Stimulated activated CD4-positive, alpha-beta T cell treated with anti-CD3 and anti-CD28 coated beads, Interleukin-2, amount 100 ng/mL, for 24 hours (primary cell): ENCODE measurements around the gene TMEM242.

Source experiments
- DNase-seq, 2 donors: peaks; one replicate each; pipeline ENCODE4 v3.0.0-alpha.2; 2020

TMEM242 gene

DNA sequence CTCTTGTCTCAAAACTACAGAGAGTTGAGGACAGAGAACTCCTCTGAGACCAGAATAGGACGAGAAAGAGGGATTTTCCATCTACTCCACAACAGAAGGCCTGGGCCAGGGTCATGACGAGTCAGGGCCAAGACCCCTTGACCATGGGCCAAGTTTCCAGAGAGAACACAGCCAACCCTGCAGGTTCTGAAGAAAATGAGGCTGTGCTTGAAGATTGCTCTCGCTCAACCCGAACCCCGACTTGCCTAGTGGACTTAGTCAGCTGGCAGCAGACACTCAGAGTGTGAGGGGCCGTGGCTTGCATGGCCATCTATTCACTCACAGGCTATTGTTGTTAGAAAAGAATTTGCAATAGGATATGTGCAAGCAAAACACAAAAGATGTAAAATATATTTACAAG, 54.5 kb downstream of the TMEM242 start:
- no peak for DNase-seq

DNA sequence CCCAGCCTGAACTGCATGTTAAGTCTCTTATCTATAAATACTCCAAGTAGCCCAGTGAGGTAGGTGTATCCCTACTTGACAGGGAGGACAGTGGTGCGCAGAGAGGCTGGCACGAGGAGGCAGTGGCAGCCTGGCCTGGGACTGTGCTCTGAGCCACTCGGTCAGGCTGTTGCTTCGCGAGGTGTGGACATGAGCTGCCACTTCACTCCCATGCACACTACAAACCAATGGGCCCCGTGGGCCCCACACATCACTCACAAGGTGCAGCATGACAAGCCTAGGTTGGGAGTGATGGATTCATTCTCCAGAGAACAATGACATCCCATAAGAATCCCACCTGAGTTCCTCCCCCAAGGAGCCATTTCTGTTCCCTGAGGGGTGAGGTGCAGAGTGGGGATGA, 54.9 kb downstream of the TMEM242 start:
- no peak for DNase-seq

DNA sequence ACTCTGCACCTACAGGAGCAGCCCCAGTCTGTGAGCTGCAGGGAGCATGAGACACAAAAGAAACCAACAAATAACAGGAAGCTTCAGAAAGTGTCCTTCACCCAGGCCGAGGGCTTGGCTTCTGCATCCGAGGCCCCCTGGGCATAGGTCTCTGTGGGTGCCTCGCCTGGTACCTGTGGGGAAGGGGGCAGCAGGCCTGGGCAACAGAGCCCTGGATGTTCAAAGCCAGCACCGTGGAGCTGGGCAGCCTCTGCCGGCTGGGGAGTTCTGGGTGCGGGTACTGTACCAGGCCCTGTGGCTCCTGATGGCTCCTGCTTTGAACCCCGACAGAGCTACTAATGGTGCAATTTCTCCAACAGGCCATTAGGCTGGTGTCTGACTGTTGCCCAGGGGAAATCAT, 55.7 kb downstream of the TMEM242 start:
- no peak for DNase-seq

DNA sequence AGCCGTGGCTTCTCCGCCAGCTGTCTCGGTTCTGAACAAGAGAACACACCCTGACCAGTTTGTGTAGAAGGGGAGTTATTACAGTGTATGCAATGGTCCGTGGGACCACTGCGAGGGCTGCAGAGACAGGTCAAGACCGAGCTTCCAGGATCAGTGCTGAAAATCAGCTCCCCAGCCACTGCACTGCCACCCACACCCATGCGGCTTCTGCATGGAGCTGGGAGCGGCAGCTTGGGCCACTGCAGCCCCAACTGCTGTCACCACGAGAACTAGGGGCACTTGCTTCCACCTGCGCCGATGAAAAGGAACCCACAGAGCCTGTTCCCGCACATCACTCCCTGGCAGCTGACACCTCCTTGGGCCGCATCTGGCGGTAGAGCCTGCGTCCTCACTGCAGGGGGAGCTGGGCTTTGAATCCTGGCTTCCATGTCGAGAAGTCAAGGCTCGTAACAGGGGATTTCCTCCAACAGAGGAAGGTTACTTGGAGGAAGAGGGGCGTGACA, 56.2 kb downstream of the TMEM242 start:
- no peak for DNase-seq

DNA sequence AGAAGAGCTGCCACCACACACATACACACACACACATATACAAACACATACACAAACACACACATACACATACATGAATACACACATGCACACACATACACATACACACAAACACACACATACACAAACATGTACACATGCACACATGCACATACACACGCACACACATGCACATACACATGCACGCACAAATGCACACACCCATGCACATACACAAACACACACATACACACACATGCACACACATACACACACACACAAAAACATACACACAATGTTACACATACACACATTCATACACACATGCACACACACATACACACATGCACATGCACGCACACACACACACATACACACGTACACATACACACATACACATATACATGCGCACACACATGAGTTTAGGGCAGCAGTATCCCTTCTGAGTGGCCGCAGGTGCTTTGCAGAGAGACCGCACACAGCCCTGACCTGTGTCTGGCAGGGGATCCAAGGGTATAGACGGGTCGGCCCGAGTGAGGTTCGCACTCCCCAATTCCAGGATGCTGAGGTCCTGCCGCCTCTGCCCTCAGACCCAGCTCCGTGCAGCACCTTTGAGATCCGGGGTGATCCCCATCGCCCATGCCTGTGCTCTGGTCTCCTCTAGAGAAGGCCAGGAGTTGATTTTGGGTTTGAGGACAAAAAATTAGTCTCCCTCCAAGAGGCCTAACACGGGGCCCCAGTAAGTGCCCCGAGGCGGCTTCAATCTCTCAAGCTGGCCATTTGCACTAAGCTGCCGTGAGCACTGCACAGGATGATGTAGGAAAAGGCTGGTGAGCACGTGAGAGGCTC, 56.8 kb downstream of the TMEM242 start:
- no peak for DNase-seq

DNA sequence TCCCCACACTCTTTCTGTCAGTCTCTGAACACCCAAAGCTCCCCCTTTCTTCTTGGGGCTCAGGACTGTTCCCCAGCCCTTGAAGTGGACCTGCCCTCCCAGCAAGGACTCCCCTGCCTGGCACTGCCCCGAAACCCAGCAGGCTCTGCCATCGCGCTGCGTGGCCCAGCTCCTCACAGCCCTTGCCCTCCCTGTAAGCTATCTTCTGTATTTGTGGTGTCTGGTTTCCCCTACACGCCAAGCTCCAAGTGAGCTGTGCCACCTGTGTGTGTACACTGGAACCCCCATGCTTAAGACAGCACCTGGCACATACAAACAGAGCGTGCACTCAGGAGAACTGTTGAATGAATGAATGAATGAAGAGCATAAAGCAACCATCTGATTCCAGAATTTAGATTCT, 57.7 kb downstream of the TMEM242 start:
- no peak for DNase-seq

DNA sequence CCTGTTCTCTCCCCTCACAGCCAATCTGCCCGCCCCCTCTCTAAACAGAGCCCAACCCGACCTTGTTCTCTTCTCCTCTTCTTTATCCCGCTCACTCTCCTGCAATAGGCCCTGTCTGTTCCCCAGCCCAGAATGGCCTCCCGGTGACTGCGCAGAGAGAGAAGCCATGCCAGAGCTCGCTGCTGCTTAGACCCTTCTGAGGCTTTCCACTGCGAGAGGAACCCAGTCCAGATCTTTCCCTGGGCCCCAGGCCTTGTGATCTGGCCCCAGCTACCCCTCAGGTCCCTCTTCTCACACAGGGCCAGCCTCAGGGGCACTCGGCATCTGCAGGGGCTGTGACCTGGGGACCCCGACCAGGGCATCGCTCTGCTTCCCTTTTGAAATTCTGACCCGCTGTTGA, 58.1 kb downstream of the TMEM242 start:
- DNase-seq, result no peak

DNA sequence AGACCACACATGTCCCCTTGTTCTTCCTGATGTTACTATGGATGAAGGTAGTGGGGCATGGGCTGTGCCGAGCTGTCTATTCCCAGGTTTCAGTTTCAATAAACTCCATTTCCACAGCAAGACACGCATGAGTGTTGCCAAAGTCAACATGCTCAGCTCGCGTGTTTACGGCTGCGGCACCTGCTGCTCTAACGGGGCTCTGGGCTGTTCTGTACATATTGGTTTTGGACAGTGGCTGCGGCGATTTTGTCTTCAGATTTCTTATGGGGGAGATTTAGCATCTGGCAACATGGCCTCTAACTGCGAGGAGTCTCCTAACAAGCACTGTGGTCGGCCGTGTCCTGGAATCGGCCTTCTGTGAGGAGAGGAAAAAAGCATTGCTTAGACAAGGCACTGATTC, 58.6 kb downstream of the TMEM242 start:
- no peak for DNase-seq

DNA sequence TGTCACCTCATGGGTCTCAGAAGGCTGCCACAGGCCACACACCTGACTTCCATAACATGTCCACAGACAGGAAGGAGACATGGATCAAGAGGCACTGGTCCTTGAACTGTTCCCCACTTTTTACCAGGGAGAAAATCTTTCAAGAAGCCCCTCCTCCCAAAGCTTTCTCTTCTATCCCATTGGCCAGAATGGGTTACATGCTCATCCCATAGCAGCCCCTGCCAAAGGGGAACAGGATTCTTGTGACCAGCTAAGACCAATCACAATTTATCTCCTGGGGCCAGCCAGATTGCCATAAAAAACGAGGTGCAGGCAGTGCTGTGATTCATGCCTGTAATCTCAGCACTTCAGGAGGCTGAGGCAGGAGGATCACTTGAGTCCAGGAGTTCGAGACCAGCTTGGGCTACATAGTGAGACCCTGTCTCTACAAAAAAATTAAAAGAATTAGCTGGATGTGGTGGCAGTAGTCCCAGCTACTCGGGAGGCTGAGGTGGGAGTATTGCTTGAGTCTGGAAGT, 59.4 kb downstream of the TMEM242 start:
- no peak for DNase-seq

DNA sequence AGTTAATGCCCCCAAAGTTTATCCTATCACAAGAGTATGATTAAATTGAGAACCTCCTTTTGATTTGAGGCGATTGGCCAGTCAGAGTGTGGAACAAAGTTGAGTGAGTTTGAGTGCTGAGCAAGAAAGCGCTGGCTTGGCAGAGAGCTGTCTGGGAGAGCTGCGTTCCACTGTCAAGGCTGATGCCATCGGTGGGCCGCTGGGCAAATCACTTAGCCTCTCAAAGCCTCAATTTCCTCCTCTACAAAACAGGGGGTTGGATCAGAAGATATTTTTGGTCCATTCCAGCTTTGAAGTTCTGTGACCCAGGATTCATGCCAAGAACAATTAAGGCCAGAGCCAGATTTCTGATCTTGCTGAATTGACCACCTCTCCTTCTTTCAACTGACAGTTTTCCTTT, 60.2 kb downstream of the TMEM242 start:
- no peak for DNase-seq

DNA sequence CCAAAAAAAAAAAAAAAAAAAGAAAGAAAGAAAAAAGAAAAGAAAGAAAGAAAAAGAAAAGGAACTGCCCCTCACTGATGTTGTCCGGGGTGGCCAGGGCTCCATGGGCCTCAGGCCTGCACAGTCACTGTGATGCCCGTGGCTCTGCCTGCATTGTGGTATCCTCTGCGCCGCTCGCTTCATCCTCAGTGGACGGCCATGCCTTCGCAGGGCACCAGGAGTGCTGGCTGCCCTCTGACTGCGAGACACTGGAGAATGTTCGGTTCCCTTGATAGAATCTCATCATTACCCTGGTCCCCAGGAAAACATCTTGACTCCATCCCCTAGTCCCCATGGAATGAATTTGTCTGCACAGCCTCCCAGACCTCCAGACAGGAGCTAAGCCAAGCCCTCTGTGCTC, 61.7 kb downstream of the TMEM242 start:
- DNase-seq, result no peak

DNA sequence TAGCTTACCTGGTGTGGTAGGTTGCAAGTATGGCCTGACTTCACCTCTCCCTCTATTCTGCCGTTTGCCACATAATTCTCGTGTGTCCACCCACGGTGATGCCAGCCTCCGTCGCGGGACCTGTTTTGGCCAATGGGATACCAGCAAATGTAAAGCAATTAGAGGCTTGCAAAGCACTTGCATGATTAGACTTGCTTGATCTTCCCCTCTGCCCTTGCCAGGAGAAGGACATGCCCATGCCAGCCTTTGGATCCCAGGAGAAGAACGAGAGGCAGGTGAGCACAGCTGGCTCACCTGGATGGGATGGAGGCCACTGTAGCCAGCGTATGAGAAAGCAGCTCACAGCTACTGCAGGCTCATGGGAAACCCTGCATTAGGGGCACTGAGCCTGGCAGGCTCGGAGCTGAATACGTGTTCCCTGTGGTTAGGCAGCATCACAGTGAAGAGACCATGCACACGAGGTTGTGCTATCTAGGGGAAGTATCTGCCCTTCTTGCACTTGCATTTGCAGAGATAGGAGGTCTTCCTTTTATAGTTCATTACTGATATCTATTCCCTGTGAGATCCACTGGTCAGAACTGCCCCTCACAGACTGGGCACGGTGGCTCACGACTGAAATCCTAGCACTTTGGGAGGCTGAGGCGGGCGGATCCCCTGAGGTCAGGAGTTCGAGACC, 62.4 kb downstream of the TMEM242 start:
- DNase-seq, result no peak

DNA sequence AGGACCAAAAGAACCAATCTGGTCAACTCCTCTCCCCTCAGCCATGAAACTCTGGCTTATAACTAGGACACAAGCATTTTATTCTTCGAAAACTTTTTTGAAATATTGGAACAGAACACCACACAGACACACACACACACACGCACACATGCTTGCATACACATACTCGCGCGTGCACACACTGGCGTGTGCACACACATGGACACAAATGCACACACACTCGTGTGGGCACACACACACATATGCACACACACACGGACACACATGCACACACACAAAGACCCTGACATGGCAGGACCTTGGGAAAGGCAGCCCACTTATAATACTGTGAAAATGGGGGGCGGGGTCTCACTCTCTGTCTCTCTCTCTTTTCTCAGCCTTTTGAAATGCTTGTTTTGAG, 63.9 kb downstream of the TMEM242 start:
- DNase-seq, result no peak

DNA sequence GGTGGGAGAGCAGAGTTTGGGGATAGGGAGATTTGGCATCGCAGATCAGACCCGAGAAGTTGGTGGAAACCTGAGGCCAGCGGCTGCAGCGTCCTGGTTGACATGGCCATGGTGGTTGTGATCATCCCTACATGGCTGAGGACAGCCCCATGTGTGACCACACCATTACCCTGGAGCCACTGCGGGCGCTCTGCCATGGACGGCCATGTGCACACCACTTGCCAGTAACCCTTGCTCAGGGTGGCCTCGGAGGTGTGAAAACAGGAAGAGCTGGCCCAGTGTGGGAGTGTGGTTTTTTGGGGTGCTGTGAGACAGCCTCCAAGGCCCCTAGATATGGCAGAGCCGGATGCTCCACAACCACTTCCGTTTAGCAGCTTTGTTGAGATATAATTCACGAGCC, 64.4 kb downstream of the TMEM242 start:
- DNase-seq, result no peak

DNA sequence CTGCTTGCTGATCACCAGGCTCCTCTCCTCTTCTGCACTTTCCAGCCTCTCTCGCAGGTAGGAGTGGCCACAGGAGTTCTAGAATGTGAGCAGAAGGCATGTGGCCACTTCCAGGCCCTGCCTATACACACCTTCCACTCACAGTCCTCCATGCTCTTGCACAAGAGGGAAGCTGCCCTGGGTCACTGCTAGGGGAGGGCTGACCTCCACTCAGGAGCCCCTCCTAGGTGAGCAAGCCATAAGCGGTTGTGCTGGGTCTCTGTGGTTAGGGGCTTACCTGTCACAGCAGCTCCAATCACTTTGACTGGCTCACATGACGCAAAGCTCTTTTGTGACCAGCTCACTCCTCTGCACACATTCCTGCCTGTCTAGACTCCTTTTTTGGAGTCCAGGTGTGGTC, 68.2 kb downstream of the TMEM242 start:
- no peak for DNase-seq

DNA sequence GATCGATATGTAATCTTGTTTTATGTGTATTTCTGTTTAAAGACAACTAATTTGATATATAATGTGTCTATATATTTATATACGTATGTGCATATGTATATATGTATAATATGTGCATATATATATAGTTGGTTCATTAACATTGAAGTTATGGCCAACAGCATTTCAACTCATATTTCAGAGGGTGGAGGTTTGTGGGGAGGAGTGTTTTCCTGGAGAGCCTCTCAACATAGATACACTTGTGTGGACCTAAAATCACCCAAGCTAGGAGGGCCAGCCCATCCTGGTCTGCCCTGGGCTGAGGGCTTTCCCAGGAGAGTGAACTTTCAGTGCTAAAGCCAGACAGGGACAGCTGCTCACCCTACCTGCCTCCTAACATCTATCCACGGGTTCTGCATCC, 68.8 kb downstream of the TMEM242 start:
- no peak for DNase-seq

DNA sequence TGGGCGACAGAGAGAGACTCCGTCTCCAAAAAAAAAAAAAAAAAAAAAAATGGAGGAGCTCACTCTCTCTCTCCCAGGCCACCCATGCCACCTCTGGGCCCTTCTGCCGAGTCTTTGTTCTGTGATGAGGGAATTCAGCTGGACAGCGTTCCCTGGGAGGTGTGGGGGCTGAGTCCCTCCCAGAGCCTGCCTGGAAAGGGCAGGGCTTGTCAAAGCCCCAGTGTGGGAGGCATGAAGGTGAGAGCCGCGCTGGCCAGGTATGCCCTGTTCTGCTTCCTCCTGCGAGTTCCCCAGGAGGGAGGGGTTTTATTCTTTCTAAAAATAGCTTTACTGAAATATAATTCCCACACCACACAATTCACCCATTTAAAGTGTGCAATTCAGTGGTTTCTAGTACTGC, 69.6 kb downstream of the TMEM242 start:
- no peak for DNase-seq

DNA sequence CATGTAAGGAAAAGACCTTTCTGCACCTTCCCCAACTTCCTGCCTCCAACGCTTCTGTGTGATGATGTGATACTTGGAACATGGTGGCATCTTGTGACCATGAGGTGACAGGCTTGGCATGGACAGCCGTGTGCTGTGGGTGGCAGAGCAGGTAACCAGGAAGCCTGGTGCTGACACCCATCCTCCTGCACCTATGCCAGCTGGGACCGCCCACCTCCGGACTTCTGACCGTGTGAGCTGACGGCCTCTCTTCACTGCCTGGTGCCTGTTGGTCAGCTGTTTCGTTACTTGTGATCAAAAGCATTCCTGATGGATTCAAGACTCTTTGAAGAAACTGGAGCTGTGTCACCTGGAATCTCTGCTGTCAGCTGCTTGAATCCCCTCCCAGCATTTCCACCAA, 70.3 kb downstream of the TMEM242 start:
- no peak for DNase-seq

DNA sequence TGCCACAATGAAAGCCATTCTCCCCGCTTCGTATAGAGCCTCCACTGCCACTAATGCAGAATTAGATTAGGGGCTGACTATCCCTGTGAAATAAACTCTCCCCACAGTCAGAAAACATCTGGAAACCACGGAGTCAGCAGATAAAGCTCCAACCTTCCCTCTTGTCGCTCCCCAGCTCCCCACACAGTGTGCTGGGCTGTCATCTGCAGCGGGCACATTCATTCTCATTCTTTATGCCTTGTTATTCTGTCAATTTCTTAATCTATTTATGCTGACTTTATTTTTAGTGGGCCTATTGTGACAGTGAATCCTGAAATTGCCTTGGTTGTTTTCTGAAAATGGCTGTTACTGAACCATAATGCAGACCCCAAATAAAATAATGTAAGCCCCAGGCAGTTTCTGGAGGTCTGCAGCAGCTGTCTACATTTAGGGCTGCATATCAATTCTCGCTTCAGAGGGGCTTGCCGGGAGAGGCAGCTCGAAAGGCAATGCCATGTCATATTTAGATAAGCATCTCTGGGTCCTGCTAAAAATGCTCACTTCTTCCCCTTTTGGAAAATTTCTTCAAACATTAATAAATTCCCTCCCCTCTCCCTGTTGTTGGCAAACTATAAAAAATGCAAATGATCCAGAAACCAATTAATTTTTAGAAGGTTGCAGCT, 71.6 kb downstream of the TMEM242 start:
- no peak for DNase-seq

DNA sequence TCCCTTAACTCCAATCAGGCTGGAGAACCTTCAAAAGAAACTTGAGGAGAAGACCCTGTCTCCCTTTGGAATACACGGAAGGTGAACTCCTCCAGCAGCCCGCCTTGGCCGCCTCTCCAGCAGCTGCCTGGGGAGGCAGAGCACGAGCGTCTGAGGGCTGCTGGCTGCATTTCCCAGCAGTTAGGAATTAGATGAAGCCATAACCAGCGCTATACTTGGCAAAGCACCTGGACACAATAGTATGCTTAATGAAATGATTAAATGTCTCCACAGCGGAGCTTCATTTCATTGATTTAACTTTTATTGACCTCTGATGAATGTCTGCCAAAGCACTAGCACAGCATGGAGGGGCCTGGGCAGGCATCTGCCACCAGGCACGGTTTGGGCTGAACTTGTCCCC, 73.5 kb downstream of the TMEM242 start:
- no peak for DNase-seq

DNA sequence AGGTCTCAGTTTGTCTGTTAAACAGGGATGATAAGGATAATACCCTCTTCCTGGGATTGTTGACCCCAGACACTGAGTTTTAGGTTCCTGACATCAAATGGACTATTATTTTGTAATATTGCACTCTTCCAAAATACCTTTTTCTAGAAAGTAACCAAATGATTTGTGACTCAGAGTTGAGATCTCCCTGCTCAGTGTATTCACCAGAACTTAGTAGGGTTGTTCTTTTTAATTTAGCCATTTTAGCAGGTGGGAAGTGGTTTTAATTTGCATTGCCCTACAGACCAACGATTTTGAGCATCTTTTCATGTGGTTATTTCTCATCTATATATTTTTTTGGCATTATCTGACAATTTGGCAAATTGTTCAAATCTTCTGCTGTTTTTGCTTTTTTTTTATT, 75.1 kb downstream of the TMEM242 start:
- DNase-seq, result no peak

DNA sequence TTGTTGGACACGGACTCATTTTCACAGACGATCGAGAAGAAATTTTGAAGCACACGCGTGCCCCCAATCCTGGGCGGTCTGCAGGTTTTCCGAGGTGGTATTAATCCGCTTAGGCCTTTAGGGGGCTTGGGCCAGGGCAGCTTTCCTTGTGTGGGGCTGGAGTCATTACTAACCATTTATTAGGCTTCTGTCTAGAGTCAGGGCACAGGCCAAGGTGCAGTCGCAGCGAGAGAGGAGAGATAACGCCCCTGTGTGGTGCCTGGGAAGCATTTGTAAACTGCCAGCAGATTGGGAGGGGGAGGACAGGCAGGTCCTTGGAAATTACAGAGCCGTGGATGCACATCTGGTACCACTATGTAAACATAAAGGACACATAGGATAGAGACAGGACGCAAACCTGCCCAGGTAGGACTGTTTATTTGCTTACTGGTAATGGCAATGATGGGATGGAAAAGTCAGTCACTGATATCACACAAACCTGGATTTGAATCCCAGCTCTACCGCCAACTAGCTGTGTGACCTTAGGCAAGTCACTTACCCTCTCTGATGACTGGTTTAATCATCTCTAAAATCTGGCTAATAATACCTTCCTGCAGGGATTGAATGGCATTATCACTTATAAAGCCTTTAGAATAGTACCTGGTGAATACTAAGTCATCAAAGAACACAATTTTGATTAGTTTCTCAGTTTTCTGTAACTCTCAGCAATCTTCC, 76.4 kb downstream of the TMEM242 start:
- DNase-seq, result no peak

DNA sequence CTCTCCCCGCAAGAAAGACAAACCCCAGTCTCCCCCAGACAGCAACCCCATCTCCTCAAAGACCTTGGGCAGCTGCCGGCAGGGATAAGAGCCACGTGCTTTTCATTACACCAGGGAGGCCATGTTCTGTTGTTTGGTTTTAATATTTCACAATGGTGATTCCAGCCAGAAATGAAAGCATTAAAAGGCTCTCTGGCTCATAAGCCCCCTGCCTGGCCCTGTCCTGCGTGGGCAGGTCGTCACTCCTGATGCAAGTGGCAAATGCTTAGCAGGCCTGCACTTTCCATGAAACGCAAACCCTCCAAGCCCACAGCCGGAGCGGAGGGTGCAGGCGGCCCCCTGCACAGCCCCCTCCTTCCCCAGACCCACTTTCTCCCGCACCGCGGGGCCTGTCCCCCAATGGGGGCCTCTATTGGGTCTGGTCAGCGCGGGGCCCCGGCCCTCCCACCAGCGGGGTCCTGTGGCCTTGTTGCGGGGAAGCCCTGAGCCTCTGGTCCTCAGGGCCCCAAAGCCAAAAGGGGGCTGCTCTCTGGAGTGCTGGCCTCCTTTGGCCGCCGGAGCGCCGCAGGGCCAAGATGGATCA, 77.2 kb downstream of the TMEM242 start:
- no peak for DNase-seq
